ENCODE results near the gene RELN.
"Not testable (repeated sequence)": the region's sequence is repeated elsewhere in the genome, so short reads cannot be mapped to it uniquely, and the experiment has no call there.

The RELN gene

DNA sequence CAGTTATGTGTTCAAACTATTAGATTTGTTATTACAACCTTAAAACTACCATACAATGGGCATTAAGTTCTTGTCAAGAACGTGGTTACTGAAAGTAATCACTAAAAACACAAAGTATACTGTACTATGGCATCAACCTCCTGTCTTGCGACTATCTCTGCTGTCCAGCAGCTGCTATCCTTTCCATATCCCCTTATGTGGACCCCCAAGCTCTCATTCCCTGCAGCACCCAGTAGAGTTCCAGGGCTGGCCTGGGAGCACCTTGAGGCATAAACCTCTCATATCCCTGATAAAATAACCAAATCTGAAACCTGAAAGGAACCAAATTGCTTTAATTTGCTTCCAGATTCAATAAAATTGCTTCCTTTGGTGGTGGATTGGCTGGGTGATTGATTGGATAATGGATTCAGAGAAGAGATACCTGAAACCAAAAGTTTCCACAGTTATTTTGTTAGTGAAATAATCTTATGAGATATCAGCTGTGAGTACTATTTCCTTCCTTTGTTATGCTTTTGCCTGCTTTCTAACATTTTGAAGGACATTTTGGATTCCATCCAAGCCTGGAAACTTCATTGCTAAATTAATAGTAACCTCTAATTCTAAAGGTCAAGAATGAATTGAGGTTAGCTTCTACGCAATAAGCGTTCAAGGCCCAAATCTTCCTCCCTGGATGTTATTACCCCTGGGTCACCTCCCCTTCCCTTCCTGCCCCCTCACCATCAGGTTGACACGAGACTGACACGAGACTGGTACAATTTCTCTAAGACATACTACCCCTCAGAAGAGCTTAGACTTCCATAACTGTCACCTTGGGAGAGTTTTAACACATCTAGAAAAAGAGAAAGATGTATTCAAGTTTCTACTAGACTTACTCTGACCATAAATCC is 48.8 kb downstream of the RELN start:
- no peak for DNase-seq

- DNase-seq: no peak
Measured at GRCh38 chr7:103937680-103938079, 51.8 kb downstream of the RELN start.

DNA sequence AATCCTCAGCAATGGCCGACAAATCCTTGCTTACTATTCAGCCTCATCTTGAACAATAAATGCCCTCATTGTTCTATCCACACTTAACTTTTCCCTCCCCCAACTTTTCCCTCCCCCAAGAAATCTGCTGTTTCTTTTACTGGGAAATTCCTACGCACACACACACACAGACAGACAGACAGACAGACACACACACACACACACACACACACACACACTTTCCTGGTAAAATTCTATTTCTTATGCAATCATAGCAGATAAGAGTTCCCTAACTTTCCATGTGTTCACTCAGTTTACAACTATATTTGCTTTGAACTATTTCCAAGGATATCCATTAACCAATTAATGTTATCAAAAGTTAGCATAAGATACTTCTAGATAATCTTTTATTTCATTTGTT is 52.9 kb downstream of the RELN start:
- no peak for DNase-seq

GRCh38 chr7:103934508-103934907 is 55.0 kb downstream of the RELN start:
- no peak for DNase-seq

GRCh38 chr7:103932389-103932788 is 57.1 kb downstream of the RELN start:
- DNase-seq: no peak

DNA sequence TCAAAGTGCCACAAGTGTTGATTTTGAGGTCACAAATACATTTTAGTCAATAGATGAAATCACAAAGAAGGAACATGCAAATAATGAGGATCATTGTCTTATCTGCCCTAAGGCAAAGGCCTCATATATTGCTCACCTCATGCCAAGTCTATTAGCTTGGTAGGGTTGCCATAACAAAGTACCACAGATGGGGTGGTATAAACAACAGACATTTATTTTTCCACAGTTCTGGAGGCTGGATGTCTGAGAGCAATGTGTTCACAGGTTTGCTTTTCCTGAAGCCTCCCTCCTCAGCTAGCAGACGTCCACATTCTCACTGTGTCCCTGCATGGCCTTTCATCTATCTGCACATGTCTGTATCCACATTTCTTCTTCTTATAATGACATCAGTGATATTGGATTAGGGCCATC is 59.6 kb downstream of the RELN start:
- no peak for DNase-seq

DNA sequence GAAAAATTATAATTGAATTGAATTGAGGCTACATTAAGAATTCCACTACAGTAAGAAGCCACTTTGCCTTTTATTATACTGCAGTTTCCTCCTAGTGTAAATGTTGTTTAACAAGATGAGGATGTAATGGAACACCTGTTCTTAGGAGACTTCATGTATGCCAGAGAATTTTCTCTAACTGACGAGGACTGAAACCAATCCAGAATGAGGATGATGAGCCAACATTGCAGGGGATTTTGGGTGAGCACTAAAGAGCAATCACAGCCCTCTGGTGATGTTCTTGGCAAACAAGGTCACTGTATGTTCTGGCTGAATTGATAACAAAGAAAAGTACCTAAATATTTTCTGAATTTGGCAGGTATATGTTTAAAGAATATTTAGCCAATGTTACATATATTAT is 60.9 kb downstream of the RELN start:
- DNase-seq: no peak

- DNase-seq: no peak
Measured at GRCh38 chr7:103924184-103924583, 65.3 kb downstream of the RELN start.

- no peak for DNase-seq
Measured at GRCh38 chr7:103922407-103922806, 67.1 kb downstream of the RELN start.

DNA sequence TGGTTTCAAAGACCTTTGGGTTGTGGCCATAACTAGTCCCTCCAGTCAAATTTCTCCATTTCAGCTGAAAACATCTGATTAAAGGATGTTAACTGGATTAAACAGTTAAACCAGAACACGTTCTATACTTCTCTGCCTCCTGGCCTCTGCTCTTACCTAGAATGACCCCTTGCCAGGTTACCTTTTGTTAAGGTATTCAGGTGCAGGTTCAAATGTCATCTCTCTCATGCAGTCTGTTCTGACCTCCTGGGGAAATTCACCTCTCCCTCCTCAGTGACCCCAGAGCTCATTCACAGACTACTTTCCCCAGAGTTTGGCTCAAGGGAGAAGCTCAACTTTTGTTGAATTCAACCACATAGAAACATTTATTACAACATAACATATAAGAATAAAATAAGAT is 67.8 kb downstream of the RELN start:
- DNase-seq: no peak

DNA sequence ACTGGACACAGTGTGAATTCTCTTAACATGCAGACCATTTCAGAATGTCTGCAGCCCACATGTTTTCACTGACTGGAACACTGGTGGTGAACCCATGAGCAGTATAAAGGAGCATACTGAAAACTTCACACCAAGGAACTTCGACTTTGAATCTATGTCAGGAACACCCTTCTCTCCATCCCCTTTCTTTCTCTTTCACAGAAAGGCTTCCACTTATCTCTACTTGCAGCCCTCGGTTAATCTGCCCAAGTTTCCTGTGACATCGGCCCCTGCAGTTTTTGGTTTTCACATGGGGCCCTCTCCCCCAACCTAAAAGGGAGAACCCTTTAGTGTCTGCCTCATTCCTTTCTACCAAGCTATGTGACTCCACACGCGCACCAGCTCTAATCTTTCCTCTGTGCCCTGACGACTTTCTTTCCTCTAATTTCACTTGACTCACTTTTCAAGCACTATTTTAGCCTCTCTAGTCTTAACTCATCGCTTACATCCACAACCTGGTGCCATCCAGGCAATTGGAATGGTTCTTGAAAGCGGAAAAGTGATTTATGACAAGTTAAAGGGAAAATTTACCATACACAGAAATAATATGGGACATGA is 70.1 kb downstream of the RELN start:
- no peak for DNase-seq

DNA sequence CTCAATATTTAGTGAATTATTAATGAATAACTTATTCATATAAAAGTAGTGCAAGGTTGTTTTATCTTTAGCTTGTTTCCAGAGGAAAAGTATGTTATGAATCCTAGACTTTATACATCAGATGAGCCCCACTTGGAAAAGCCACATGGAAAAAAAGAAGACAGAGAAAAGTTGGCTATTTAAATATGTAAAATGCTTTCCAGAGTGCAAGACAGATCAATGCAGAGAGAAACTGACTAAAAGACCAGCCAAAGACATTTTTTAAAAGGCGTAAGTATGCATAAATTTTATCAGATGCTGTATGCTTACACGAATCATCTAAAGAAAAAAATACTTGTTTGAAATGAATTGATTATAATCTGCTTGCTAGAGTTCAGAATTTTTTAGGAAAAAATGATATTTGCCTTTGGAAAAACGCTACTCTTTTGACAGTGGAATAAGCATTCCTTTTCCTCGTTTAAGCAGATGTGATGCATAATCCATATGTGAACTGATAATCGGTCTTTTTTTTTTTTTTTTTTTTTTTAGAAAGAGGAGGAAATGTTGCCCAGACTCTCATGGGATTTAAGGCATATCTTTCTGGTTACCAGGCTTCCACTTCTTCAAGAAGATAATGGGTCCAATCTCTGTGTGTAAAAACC is 70.7 kb downstream of the RELN start:
- no peak for DNase-seq

DNA sequence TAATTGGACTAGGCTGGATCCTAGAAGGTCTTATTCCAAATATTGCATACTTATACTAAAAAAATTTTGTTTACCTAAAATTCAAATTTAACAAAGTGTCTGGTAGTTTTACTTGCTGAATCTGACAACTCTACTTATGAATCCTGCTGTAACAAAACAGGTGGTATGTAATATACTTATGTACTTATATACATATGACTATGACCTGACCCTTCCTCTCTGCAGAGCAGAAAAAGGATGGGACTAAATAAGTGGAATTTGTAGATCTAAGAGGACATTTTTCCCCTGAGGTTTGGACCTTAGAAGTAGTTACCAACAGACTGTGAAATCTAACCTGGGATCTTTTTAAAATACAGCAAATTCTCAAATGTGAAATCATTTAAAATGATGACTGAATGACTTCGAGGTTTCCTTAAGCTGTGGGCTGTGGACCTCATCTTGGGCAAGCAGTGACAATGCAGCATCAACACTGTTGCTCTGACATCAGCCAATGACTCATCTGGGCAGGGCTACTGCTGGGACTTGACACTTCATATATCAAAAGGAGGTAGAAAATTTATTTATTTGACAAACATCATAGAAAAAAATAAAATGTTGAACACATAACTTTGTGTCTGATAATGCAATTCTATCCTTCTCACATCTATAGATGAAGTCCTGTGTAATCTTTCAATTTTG is 73.6 kb downstream of the RELN start:
- DNase-seq: no peak

DNA sequence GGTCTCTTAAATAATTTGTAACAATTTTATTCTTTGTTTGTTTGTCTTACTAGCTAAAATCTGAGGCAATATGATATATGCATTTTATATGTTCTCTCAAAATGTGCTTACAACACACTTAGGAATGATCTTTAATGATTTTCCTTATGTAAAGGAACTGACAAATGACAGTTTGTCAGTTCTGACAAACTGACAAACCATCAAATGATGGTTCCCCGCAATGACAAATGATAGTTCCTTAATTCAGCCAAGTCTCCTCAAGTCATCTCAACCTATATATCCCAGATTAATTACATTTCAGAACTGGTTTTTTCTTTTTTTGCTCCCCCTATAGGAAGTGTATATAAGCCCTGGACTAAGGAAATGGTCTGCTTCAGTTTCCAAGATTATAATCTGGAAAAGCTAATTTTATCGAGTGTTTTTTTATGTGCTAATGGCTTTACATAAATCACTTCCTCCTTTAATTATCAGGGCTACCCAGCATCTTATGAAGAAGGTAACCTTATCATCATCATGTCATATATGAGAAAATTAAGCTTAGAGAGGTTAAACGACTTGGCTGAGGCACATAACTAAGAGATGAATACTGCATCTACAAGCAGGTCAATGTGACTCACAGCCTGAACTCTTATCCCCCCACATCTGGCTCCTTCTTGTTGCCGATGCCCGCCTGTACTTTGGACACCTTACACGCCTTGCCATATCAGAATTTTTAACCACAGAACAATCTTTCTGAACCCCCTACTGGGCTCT is 75.1 kb downstream of the RELN start:
- no peak for DNase-seq

DNA sequence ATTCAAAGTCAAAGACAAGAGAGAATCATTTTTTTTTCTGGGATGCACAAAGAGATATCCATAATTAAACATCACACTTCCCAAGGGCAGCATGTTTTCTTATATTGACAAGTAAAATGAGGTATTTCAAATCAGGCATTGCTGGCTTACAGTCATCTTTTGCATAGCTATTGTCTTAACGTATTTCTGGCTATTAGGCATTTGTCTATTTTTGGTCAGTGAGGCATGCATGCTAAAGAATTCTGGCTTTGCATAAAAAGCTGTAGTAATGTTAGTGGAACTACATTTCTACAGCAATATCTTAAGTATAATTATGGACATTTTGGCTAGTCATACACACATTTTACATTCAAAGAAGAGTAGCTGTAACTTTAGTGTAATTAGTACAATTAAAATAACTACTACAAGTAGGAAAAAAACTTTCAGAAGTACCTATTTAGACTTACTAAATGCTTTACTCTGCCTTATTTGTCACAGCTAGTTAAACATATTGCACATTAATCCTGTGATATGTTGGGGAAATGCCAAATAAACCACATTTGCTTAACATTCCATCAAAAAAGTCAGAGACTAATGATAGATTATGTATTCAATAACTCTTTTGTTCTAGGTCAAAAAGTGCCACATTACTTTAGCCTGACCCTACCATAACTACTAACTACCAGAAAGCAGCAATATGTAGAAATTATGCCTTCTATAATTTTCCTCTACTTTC is 76.4 kb downstream of the RELN start:
- DNase-seq: no peak

GRCh38 chr7:103911015-103911414 is 78.4 kb downstream of the RELN start:
- DNase-seq: not testable (repeated sequence)

DNA sequence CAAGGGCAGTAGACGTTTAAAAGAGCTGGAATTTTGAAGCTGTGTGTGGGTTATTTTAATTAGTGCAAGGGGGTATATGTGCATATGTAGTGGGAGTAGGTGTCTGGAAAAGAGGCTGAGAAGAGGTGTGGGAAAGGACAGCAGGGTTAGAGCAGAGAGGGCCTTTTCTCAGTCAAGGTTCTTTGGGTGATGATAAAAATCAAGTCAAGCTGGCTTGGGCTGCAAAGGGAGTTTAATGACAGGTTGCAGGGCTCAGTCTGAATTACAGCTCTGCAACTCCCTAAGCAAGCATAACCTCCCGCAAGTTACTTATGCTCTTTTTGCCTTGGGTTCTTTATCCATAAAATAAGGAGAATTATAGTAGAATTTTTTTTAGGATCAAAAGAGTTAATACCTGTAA is 83.5 kb downstream of the RELN start:
- DNase-seq: no peak

- DNase-seq: no peak
Measured at GRCh38 chr7:103902917-103903316, 86.5 kb downstream of the RELN start.

- not testable (repeated sequence) for DNase-seq
Measured at GRCh38 chr7:103896826-103897225, 92.6 kb downstream of the RELN start.

DNA sequence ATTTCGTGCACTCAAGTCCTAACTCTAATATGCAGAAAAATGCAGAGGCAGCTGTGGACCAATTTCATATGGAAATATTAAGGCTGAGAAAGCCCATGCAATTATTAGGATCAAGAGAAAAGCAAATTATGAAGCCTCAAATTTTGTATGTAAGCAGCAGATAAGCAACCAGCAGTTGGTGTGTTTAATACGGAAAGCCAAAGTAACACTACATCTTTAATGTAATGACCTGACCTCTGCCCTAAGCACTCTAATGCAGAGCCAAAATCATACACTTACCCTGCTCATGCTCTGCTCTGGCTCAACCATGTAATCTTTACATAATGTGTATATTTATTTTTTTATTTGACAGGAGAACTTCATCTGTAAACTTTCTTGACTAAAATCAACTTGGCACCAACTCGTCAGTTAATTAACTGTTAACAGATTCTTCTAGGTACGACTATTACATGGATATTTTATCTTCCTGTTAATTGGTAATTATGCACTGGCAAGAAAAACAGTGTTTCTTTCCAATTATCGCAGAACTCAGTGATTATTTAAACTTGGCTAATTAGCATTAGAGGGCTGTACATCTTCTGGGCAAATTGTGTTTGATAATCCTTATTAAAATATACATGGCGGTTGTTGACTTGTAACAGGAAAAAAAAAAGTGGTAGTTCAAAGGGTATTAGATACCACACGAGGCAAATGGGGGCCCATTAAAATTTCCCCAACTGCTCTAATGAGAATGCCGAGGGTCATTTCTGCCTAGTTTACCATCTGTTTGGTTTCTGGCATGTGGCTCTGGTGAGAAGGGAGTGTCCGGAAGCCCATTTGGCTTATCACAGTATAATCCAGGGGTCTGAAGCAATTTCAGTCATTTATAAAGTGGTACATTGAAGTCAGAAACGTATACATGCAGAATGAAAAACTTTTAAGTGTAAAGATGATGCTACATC is 94.5 kb downstream of the RELN start:
- no peak for DNase-seq

DNA sequence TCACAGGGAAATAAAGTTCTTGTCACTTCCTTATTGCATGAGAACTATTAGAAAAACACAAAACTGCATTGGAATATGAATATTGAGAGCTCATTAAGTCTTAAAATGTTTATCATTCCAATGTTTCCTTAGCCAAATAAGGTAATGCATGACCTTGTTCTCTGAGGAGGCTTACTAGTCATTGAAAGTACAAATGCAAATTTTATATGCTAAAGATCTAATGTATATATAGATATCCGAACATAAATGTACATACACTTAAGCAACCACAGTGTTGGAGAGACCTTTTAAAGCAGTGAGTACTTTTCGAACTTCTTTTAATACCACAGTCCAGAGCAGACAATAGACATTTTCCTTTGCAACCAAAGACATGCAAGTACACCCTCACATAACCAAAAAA is 96.1 kb downstream of the RELN start:
- no peak for DNase-seq

All from activated CD8-positive, alpha-beta memory T cell treated with anti-CD3 and anti-CD28 coated beads for 24 hours (primary cell).